ENCODE results near the gene RPL3.

Gene RPL3

GRCh38 chr22:39309881-39310714 is 9.3 kb downstream of the RPL3 start:
- peak overlapping the region; percentile 32 to 80 for H3K4ac ChIP-seq (ENCODE audit: low read depth in 1 of 2, low read length in 2 of 2)
- H2AFZ ChIP-seq (ENCODE audit: low read depth, low read length) = no peak overlapping the region
- no peak overlapping the region for H4K8ac ChIP-seq (ENCODE audit: low read length)
- peaks cover 69% of the 10 kb centered on the region for H3K4me1 ChIP-seq (ENCODE audit: control insufficient read depth, insufficient read depth, low read depth, low read length)
- H3K27me3 ChIP-seq (ENCODE audit: control insufficient read depth in 1 of 2, insufficient read depth in 1 of 2, low read length in 2 of 2) = no peaks in the 10 kb centered on the region
- H3K4me3 ChIP-seq (ENCODE audit: insufficient read depth in 1 of 2, low read depth in 1 of 2, low read length in 2 of 2) = no peak overlapping the region
- no peak overlapping the region for H2BK120ac ChIP-seq (ENCODE audit: low read depth, low read length)
- no peaks in the 10 kb centered on the region for H3K9me3 ChIP-seq (ENCODE audit: control insufficient read depth, low read length)
- no peak overlapping the region for H3K14ac ChIP-seq (ENCODE audit: low read length in 2 of 2)
- H3K27ac ChIP-seq (ENCODE audit: low read length, poor library complexity, severe bottlenecking) = peak overlapping the region; percentile 89
- peak overlapping the region; percentile 82 for H2BK15ac ChIP-seq (ENCODE audit: low read depth, poor library complexity, severe bottlenecking)
- peak; percentile 87 for DNase-seq
- no peak overlapping the region for H3K4me2 ChIP-seq (ENCODE audit: low read length, poor library complexity, severe bottlenecking)
- peaks cover 38 to 48% of the 10 kb centered on the region in 2 experiments for H3K36me3 ChIP-seq (ENCODE audit: control insufficient read depth in 1 of 2, insufficient read depth in 2 of 2, low read depth in 1 of 2, low read length in 2 of 2)
- peak overlapping the region; percentile 84 to 85 for H3K18ac ChIP-seq (ENCODE audit: low read depth in 1 of 2, low read length in 2 of 2)
- no peak overlapping the region for H3K23ac ChIP-seq (ENCODE audit: low read length in 2 of 2)
- peak overlapping the region; percentile 22 to 70 for H2BK12ac ChIP-seq (ENCODE audit: low read length in 2 of 2)
- 64% methylated on average over 16 of the region's 16 CpGs for WGBS
- no peaks in the 10 kb centered on the region for H3K79me1 ChIP-seq (replicated peaks; ENCODE audit: low read length, poor library complexity, severe bottlenecking)
- peak overlapping the region; percentile 25 for H2BK5ac ChIP-seq (ENCODE audit: low read depth, low read length, poor library complexity, severe bottlenecking)
- H2AK5ac ChIP-seq (ENCODE audit: low read length, severe bottlenecking) = peak overlapping the region; percentile 82
- H4K91ac ChIP-seq (ENCODE audit: low read length) = peak overlapping the region; percentile 52
- H3K9ac ChIP-seq (ENCODE audit: low read length) = no peak overlapping the region

- peak overlapping the region; percentile 1 for H2BK120ac ChIP-seq (ENCODE audit: low read depth, low read length)
- H3K4ac ChIP-seq (ENCODE audit: low read depth in 1 of 2, low read length in 2 of 2) = peak overlapping the region; percentile 32 to 80
- H3K9me3 ChIP-seq (ENCODE audit: control insufficient read depth, low read length) = no peaks in the 10 kb centered on the region
- H2BK5ac ChIP-seq (ENCODE audit: low read depth, low read length, poor library complexity, severe bottlenecking) = peak overlapping the region; percentile 25
- no peak overlapping the region for H2AFZ ChIP-seq (ENCODE audit: low read depth, low read length)
- DNase-seq = peak; percentile 82
- H3K79me1 ChIP-seq (replicated peaks; ENCODE audit: low read length, poor library complexity, severe bottlenecking) = no peaks in the 10 kb centered on the region
- peak overlapping the region; percentile 15 for H3K4me2 ChIP-seq (ENCODE audit: low read length, poor library complexity, severe bottlenecking)
- peak overlapping the region; percentile 84 to 92 for H3K18ac ChIP-seq (ENCODE audit: low read depth in 1 of 2, low read length in 2 of 2)
- no peak overlapping the region for H3K23ac ChIP-seq (ENCODE audit: low read length in 2 of 2)
- H2BK12ac ChIP-seq (ENCODE audit: low read length in 2 of 2) = peak overlapping the region; percentile 22 to 96
- 35% methylated on average over 18 of the region's 18 CpGs for WGBS
- H3K36me3 ChIP-seq (ENCODE audit: control insufficient read depth in 1 of 2, insufficient read depth in 2 of 2, low read depth in 1 of 2, low read length in 2 of 2) = peaks cover 31 to 41% of the 10 kb centered on the region in 2 experiments
- no peak overlapping the region for H2BK15ac ChIP-seq (ENCODE audit: low read depth, poor library complexity, severe bottlenecking)
- no peak overlapping the region for H3K9ac ChIP-seq (ENCODE audit: low read length)
- no peak overlapping the region for H4K8ac ChIP-seq (ENCODE audit: low read length)
- H4K91ac ChIP-seq (ENCODE audit: low read length) = peak overlapping the region; percentile 52
- H2AK5ac ChIP-seq (ENCODE audit: low read length, severe bottlenecking) = peak overlapping the region; percentile 82
- no peaks in the 10 kb centered on the region for H3K27me3 ChIP-seq (ENCODE audit: control insufficient read depth in 1 of 2, insufficient read depth in 1 of 2, low read length in 2 of 2)
- H3K4me3 ChIP-seq (ENCODE audit: insufficient read depth in 1 of 2, low read depth in 1 of 2, low read length in 2 of 2) = peak overlapping the region in 1 of 2 experiments; percentile 46
- H3K4me1 ChIP-seq (ENCODE audit: control insufficient read depth, insufficient read depth, low read depth, low read length) = peaks cover 62% of the 10 kb centered on the region
- H3K14ac ChIP-seq (ENCODE audit: low read length in 2 of 2) = peak overlapping the region in 1 of 2 experiments; percentile 56
- H3K27ac ChIP-seq (ENCODE audit: low read length, poor library complexity, severe bottlenecking) = peak overlapping the region; percentile 89
Measured at GRCh38 chr22:39309364-39309861, 10.0 kb downstream of the RPL3 start.

- Histone ChIP-seq H3K27ac (ENCODE audit: low read length, poor library complexity, severe bottlenecking) (peak overlapping the region; percentile 89), H3K79me1 (replicated peaks; ENCODE audit: low read length, poor library complexity, severe bottlenecking) (no peaks in the 10 kb centered on the region), H3K27me3 (ENCODE audit: control insufficient read depth in 1 of 2, insufficient read depth in 1 of 2, low read length in 2 of 2) (no peaks in the 10 kb centered on the region), H3K4me1 (ENCODE audit: control insufficient read depth, insufficient read depth, low read depth, low read length) (peaks cover 57% of the 10 kb centered on the region), H2BK5ac (ENCODE audit: low read depth, low read length, poor library complexity, severe bottlenecking) (peak overlapping the region; percentile 12), H3K14ac (ENCODE audit: low read length in 2 of 2) (peak overlapping the region in 1 of 2 experiments; percentile 56), H4K8ac (ENCODE audit: low read length) (peak overlapping the region; percentile 80), H3K18ac (ENCODE audit: low read depth in 1 of 2, low read length in 2 of 2) (peak overlapping the region; percentile 57 to 92), H2BK120ac (ENCODE audit: low read depth, low read length) (peak overlapping the region; percentile 1), H2BK15ac (ENCODE audit: low read depth, poor library complexity, severe bottlenecking) (no peak overlapping the region), H3K4ac (ENCODE audit: low read depth in 1 of 2, low read length in 2 of 2) (peak overlapping the region in 1 of 2 experiments; percentile 80), H4K91ac (ENCODE audit: low read length) (peak overlapping the region; percentile 7), H3K4me2 (ENCODE audit: low read length, poor library complexity, severe bottlenecking) (peak overlapping the region; percentile 15), H3K9ac (ENCODE audit: low read length) (peak overlapping the region; percentile 65), H2BK12ac (ENCODE audit: low read length in 2 of 2) (peak overlapping the region; percentile 29 to 96), H2AK5ac (ENCODE audit: low read length, severe bottlenecking) (peak overlapping the region; percentile 73), H3K36me3 (ENCODE audit: control insufficient read depth in 1 of 2, insufficient read depth in 2 of 2, low read depth in 1 of 2, low read length in 2 of 2) (peaks cover 25 to 35% of the 10 kb centered on the region in 2 experiments), H3K23ac (ENCODE audit: low read length in 2 of 2) (no peak overlapping the region), H2AFZ (ENCODE audit: low read depth, low read length) (no peak overlapping the region), H3K4me3 (ENCODE audit: insufficient read depth in 1 of 2, low read depth in 1 of 2, low read length in 2 of 2) (peak overlapping the region in 1 of 2 experiments; percentile 69), H3K9me3 (ENCODE audit: control insufficient read depth, low read length) (no peaks in the 10 kb centered on the region)
- WGBS = under 1% methylated on average over 21 of the region's 24 CpGs
- peak; percentile 95 for DNase-seq
Measured at GRCh38 chr22:39308614-39309363, 10.6 kb downstream of the RPL3 start.
